Thyroid gland (tissue), 4 donors: ENCODE results near the gene TCHH.

ENCODE experiments used
- POLR2A ChIP-seq, 2 donors: fragments of 450-650 bp; IDR thresholded peaks; one replicate each; pipeline ENCODE4 v1.6.1; 2017; ENCODE audit warnings: antibody characterized with exemption in 2 of 2, mild to moderate bottlenecking in 2 of 2, moderate library complexity in 1 of 2
- TF ChIP-seq, protein P1 (sequence below), 6 experiments: fragments of 200-600 bp in 3 of 6; fragments of 450-650 bp in 3 of 6; sonication (generic) in 3 of 6; IDR thresholded peaks; one replicate each; pipeline ENCODE4 v1.5.1; 2016 to 2019; ENCODE audit warnings: antibody characterized with exemption in 6 of 6, mild to moderate bottlenecking in 2 of 6, inconsistent platforms in 1 of 6, moderate library complexity in 1 of 6

DNA sequence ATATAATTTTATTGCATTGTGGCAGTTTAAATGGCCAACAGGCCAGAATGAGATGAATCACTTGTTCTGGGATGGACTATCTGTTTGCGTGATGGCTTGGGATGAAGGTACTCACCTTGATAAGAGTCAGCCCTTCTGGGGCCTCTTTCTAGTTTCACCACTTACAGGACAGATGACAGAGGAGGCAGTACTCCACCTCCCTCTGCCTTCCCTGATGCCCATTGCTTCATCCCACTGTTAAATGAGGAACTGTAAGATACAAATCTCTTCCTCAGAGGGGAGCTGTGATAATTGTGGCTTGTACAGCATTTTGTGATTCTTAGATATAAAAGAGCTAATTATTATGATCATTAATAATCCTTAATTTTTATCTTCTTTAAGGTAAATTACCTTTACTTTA, 3.7 kb upstream of the TCHH start:
- TF ChIP-seq, protein P1, sequence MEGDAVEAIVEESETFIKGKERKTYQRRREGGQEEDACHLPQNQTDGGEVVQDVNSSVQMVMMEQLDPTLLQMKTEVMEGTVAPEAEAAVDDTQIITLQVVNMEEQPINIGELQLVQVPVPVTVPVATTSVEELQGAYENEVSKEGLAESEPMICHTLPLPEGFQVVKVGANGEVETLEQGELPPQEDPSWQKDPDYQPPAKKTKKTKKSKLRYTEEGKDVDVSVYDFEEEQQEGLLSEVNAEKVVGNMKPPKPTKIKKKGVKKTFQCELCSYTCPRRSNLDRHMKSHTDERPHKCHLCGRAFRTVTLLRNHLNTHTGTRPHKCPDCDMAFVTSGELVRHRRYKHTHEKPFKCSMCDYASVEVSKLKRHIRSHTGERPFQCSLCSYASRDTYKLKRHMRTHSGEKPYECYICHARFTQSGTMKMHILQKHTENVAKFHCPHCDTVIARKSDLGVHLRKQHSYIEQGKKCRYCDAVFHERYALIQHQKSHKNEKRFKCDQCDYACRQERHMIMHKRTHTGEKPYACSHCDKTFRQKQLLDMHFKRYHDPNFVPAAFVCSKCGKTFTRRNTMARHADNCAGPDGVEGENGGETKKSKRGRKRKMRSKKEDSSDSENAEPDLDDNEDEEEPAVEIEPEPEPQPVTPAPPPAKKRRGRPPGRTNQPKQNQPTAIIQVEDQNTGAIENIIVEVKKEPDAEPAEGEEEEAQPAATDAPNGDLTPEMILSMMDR (IDR thresholded peaks at IDR 0.05) = no peak
- no peak for TF ChIP-seq POLR2A (IDR thresholded peaks at IDR 0.05)
